Ishikawa (cell line): Measurements from ENCODE around the gene BCL7A.

Source experiments
- CEBPB ChIP-seq: IDR thresholded peaks from 2 replicates; pipeline ENCODE4 v1.6.1; 2012
- CREB1 ChIP-seq: IDR thresholded peaks from 2 replicates; pipeline ENCODE4 v1.6.1; 2012; ENCODE audit warnings: low read depth
- EGR1 ChIP-seq: IDR thresholded peaks from 2 replicates; pipeline ENCODE4 v1.6.1; 2012
- EP300 ChIP-seq: IDR thresholded peaks from 2 replicates; pipeline ENCODE4 v1.6.1; 2012; ENCODE audit warnings: borderline replicate concordance
- MAX ChIP-seq: IDR thresholded peaks from 2 replicates; pipeline ENCODE4 v1.6.1; 2012
- RAD21 ChIP-seq: IDR thresholded peaks from 2 replicates; pipeline ENCODE4 v1.6.1; 2012; ENCODE audit warnings: low read depth
- REST ChIP-seq: IDR thresholded peaks from 2 replicates; pipeline ENCODE4 v1.6.1; 2012; ENCODE audit warnings: low read depth, mild to moderate bottlenecking
- TAF1 ChIP-seq: IDR thresholded peaks from 2 replicates; pipeline ENCODE4 v1.6.1; 2012; ENCODE audit warnings: low read depth, mild to moderate bottlenecking
- TEAD4 ChIP-seq: IDR thresholded peaks from 2 replicates; pipeline ENCODE4 v1.6.1; 2012
- YY1 ChIP-seq: IDR thresholded peaks from 2 replicates; pipeline ENCODE4 v1.6.1; 2012; ENCODE audit warnings: low read depth
- ZBTB7A ChIP-seq: IDR thresholded peaks from 2 replicates; pipeline ENCODE4 v1.6.1; 2012; ENCODE audit warnings: low read depth

- no peak for TF ChIP-seq EP300
- TF ChIP-seq YY1 = no peak
- no peak for TF ChIP-seq REST
- TF ChIP-seq CREB1 = no peak
- no peak for TF ChIP-seq TEAD4
- no peak for TF ChIP-seq MAX
- no peak for TF ChIP-seq ZBTB7A
- TF ChIP-seq RAD21 = no peak
- TF ChIP-seq EGR1 = no peak
- no peak for TF ChIP-seq TAF1
- no peak for TF ChIP-seq CEBPB
These were observed 890 bp upstream of the BCL7A start for GRCh38 chr12:122020795-122021192.
